Measurements from ENCODE around the gene ATRX. TPM values are rescaled to one million over a fixed set of nuclear protein-coding genes. Genes with fewer than 3 reads are reported as not detected.

ATRX gene
- total and polyA plus RNA-seq, 10 of the 15 experiments (the other 5 are each of a cell fraction or from before 2014, with no cell fraction given), result 19.4 to 73.8 (median 45.2) TPM

GRCh38 chrX:77564823-77565222 lies 221.2 kb downstream of the ATRX start:
- H3K36me3 ChIP-seq (ENCODE audit: control insufficient read depth in 2 of 2, insufficient read depth in 2 of 2, low read length in 1 of 2), result no peaks in the 10 kb centered on the region
- H3K27me3 ChIP-seq (replicated peaks in 1 of 2; ENCODE audit: control insufficient read depth in 2 of 2, insufficient read depth in 2 of 2, low read length in 1 of 2), result no peaks in the 10 kb centered on the region
- DNase-seq (ENCODE audit: low read depth, low spot score) (no peak), FAIRE-seq (no peak), ATAC-seq (no peak)
- ChIA-PET CTCF (no interaction called here), POLR2A (no interaction called here), RAD21 (ENCODE audit: unreplicated experiment) (no interaction called here), SMC1A (ENCODE audit: uncharacterized antibody, unreplicated experiment) (interaction anchor here (1.5 kb wide), 1 partner anchor 27 kb away, joined by 3 read pairs; no protein-coding TSS in a partner anchor)
- no peak overlapping the region for H3K4me3 ChIP-seq
- intact Hi-C loops (cut with micrococcal nuclease; ENCODE audit: unreplicated experiment) (no loop called here), in situ Hi-C loops (cut with MboI) (no loop called here)
- no peak overlapping the region for H3K27ac ChIP-seq (ENCODE audit: control insufficient read depth, insufficient read depth)
- H3K9ac ChIP-seq (ENCODE audit: control insufficient read depth, insufficient read depth, low read length), result no peak overlapping the region
- H3K79me2 ChIP-seq (ENCODE audit: control insufficient read depth, insufficient read depth, low read length), result no peaks in the 10 kb centered on the region
- no TSS peak for BruUV-seq (replicated peaks)
- H3K9me3 ChIP-seq (replicated peaks; ENCODE audit: control insufficient read depth, insufficient read depth, low read length), result no peaks in the 10 kb centered on the region; the same call in 2 of the 3 replicates
- H3K4me1 ChIP-seq (ENCODE audit: control insufficient read depth, insufficient read depth, low read length), result no peaks in the 10 kb centered on the region
- no peak overlapping the region for H3K4me2 ChIP-seq (ENCODE audit: control insufficient read depth, insufficient read depth)
- WGBS (ENCODE audit: insufficient coverage, insufficient replicate concordance, low lambda C conversion rate, missing lambda C conversion rate), result 88% methylated on average over 1 of the region's 1 CpG
- TF ChIP-seq, protein P1, sequence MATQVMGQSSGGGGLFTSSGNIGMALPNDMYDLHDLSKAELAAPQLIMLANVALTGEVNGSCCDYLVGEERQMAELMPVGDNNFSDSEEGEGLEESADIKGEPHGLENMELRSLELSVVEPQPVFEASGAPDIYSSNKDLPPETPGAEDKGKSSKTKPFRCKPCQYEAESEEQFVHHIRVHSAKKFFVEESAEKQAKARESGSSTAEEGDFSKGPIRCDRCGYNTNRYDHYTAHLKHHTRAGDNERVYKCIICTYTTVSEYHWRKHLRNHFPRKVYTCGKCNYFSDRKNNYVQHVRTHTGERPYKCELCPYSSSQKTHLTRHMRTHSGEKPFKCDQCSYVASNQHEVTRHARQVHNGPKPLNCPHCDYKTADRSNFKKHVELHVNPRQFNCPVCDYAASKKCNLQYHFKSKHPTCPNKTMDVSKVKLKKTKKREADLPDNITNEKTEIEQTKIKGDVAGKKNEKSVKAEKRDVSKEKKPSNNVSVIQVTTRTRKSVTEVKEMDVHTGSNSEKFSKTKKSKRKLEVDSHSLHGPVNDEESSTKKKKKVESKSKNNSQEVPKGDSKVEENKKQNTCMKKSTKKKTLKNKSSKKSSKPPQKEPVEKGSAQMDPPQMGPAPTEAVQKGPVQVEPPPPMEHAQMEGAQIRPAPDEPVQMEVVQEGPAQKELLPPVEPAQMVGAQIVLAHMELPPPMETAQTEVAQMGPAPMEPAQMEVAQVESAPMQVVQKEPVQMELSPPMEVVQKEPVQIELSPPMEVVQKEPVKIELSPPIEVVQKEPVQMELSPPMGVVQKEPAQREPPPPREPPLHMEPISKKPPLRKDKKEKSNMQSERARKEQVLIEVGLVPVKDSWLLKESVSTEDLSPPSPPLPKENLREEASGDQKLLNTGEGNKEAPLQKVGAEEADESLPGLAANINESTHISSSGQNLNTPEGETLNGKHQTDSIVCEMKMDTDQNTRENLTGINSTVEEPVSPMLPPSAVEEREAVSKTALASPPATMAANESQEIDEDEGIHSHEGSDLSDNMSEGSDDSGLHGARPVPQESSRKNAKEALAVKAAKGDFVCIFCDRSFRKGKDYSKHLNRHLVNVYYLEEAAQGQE (IDR thresholded peaks at IDR 0.05; ENCODE audit: low read depth, low read length), result no peak
- TF ChIP-seq ZSCAN29 (IDR thresholded peaks at IDR 0.05), result no peak
- TF ChIP-seq NR2C2 (IDR thresholded peaks at IDR 0.05; ENCODE audit: borderline replicate concordance, control insufficient read depth, insufficient read length, low read depth), result no peak
- TF ChIP-seq SIN3A (IDR thresholded peaks at IDR 0.05; ENCODE audit: low read depth, low read length), result no peak
- no peak for TF ChIP-seq POLR2AphosphoS5 (IDR thresholded peaks at IDR 0.05; ENCODE audit: low read length)
- no peak for TF ChIP-seq ZNF592 (IDR thresholded peaks at IDR 0.05)
- no peak overlapping the region for H2AFZ ChIP-seq (ENCODE audit: control insufficient read depth, low read depth, low read length)
- H4K20me1 ChIP-seq (ENCODE audit: control insufficient read depth, insufficient read depth), result no peaks in the 10 kb centered on the region
